AG09319 (cell line): ENCODE results near the gene DSN1.

Experiments used
- DNase-seq: peaks from one replicate; pipeline ENCODE4 v3.0.0-alpha.2; 2010; ENCODE audit warnings: low read depth; ENCODE audit errors: extremely low read depth
- TF ChIP-seq, protein P1 (sequence below): IDR thresholded peaks from 2 replicates; pipeline ENCODE4 v1.5.1; 2011; ENCODE audit warnings: low read depth, mild to moderate bottlenecking, inconsistent platforms, low read length, moderate library complexity

The DSN1 gene

GRCh38 chr20:36756496-36756895 is 17.1 kb downstream of the DSN1 start:
- TF ChIP-seq, protein P1, sequence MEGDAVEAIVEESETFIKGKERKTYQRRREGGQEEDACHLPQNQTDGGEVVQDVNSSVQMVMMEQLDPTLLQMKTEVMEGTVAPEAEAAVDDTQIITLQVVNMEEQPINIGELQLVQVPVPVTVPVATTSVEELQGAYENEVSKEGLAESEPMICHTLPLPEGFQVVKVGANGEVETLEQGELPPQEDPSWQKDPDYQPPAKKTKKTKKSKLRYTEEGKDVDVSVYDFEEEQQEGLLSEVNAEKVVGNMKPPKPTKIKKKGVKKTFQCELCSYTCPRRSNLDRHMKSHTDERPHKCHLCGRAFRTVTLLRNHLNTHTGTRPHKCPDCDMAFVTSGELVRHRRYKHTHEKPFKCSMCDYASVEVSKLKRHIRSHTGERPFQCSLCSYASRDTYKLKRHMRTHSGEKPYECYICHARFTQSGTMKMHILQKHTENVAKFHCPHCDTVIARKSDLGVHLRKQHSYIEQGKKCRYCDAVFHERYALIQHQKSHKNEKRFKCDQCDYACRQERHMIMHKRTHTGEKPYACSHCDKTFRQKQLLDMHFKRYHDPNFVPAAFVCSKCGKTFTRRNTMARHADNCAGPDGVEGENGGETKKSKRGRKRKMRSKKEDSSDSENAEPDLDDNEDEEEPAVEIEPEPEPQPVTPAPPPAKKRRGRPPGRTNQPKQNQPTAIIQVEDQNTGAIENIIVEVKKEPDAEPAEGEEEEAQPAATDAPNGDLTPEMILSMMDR, result no peak
- no peak for DNase-seq

- TF ChIP-seq, protein P1, result peak; percentile 88
- peak; percentile 47 for DNase-seq
Measured at GRCh38 chr20:36754656-36755222, 18.8 kb downstream of the DSN1 start.

GRCh38 chr20:36752582-36752981 is 21.0 kb downstream of the DSN1 start:
- TF ChIP-seq, protein P1, result no peak

DNA sequence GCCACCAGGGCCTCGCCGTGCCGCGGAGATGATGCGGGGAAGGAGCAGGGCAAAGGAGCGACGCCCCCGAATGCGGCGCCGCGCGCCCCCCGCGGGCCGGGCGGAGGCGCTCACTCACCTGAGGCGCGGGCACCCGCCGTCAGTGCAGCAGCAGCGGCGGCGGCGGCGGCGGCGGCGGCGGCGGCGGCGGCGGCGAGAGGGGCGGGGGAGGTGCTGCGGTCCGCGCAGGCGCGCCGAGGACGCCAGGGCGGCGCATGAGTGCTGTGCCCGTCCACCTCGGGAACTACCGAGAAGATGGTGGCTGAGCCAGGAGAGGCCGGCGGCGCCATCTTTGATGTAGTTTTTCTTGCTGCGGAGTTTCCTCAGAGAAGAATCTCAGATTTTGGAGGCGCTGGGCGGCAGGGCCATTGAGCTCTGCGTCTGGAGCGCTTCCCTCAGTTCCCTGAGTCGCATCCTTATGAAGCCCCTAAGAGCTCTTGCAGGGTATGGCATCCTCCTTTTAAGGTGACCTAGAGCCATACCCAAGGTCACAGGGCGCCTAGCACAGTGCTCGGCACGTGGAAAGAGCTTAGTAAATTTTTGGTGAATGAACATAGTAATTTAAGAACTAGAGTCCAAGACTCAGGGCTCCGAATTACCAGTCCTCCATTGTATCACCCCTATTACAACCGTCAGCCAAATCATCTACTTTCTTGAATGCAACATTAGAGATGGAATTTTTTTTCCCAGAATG is 27.5 kb downstream of the DSN1 start, which contains the start of gene NDRG3:
Gene NDRG3, minus strand, starts transcription at position 164 of the 733 bp plus-strand sequence. CDS start 24,355 bp downstream, outside the sequence.
- peak; percentile 84 for DNase-seq
- TF ChIP-seq, protein P1, result no peak

More at GRCh38 chr20:36752582-36752981, 21.0 kb downstream of the DSN1 start:
- DNase-seq, result no peak

DNA sequence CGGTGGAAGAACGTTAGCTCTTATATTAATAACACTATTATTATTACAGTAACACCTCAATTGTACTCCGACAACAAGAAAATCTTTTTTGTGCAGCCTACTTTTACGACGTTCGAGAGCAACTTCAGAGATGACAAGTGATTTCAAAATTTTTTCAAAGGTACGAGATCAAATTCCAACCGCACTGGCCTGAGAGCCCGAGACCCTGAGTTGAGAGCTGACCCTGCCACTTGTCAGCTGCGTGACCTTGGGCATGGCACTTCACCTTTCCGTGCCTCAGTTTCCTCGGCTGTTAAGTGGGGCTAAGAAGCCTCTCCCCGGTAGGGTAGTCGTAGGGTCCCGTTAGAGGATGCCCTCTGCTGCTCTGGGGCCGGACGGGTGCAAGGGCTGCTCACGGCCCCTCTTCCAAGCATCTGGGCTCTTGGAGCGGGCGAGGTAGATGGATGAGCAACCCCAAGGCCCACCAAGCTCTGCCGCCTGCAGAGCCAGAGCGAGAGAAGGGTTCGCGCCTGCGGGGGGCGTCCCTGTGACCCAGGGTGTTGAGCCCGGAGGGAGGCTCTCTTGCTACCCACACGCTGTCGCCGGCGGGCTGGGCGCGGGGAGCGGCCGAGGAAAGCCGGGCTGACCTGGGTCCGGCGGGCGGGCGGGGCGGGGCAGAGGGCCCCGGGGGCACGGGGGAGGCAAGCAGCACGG is 28.2 kb downstream of the DSN1 start:
- TF ChIP-seq, protein P1, result peak; percentile 1; the same call in 1 of the 2 replicates
- DNase-seq, result no peak

DNA sequence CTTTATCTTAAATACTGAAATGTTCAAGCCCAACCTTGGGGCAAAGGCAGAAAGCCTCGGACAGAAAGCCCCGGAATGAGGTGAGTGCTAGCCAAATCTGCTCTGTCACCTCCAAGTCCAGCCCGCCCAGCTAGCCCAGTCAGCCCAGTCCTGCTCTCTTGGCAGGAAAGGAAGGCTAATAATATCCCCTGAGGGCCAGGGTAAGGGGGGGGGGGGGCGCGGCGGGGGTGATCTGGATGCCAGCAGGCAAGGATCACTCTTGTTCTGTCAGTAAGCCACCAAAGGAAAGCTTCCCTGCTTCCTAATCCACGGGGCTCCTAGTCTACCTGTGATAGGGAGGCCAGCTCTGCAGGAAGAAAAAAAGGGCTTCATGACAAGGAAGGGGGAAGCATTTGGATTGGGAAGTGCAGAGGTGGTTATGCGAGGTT is 28.8 kb downstream of the DSN1 start:
- TF ChIP-seq, protein P1, result no peak
- DNase-seq, result no peak

GRCh38 chr20:36744243-36744642 is 29.3 kb downstream of the DSN1 start:
- no peak for DNase-seq
- TF ChIP-seq, protein P1, result no peak
